GM23248 (cell line): ENCODE results near the gene TP53AIP1. TPM values are rescaled to one million over a fixed set of nuclear protein-coding genes. Genes with fewer than 3 reads are reported as not detected.

Experiments
- DNase-seq: peaks from one replicate; pipeline ENCODE4 v3.0.0-alpha.2; 2015
- H2AFZ ChIP-seq: fragments of 200-600 bp; sonication (generic); 2 replicates; pipeline ENCODE4 v1.6.1; 2016; ENCODE audit warnings: antibody characterized with exemption
- H3F3A ChIP-seq: fragments of 200-600 bp; sonication (generic); 2 replicates; pipeline ENCODE4 v1.6.1; 2016; ENCODE audit warnings: mild to moderate bottlenecking, antibody characterized with exemption, mixed run types; ENCODE audit not compliant: insufficient read depth
- H3K27ac ChIP-seq: fragments of 200-600 bp; sonication (generic); 2 replicates; pipeline ENCODE4 v1.5.1; 2016; ENCODE audit warnings: mild to moderate bottlenecking
- H3K27me3 ChIP-seq: fragments of 200-600 bp; sonication (generic); replicated peaks from 2 replicates; pipeline ENCODE4 v1.6.1; 2016; ENCODE audit warnings: mild to moderate bottlenecking; ENCODE audit not compliant: insufficient read depth
- H3K36me3 ChIP-seq: fragments of 200-600 bp; sonication (generic); 2 replicates; pipeline ENCODE4 v1.6.1; 2016; ENCODE audit warnings: low read depth, mild to moderate bottlenecking
- H3K4me1 ChIP-seq: fragments of 200-600 bp; sonication (generic); 2 replicates; pipeline ENCODE4 v1.6.1; 2016; ENCODE audit warnings: mild to moderate bottlenecking; ENCODE audit not compliant: insufficient read depth
- H3K4me2 ChIP-seq: fragments of 200-600 bp; sonication (generic); one replicate; pipeline ENCODE4 v1.6.1; 2016; ENCODE audit warnings: mild to moderate bottlenecking; ENCODE audit not compliant: unreplicated experiment
- H3K4me3 ChIP-seq: fragments of 200-600 bp; sonication (generic); 2 replicates; pipeline ENCODE4 v1.5.1; 2016; ENCODE audit warnings: mild to moderate bottlenecking
- H3K79me2 ChIP-seq: fragments of 200-600 bp; sonication (generic); 2 replicates; pipeline ENCODE4 v1.6.1; 2016; ENCODE audit warnings: mild to moderate bottlenecking; ENCODE audit not compliant: insufficient read depth
- H3K9ac ChIP-seq: fragments of 200-600 bp; sonication (generic); 2 replicates; pipeline ENCODE4 v1.6.1; 2016; ENCODE audit warnings: mild to moderate bottlenecking
- H3K9me2 ChIP-seq: fragments of 200-600 bp; sonication (generic); 2 replicates; pipeline ENCODE4 v1.6.1; 2016; ENCODE audit warnings: mixed run types, mild to moderate bottlenecking, moderate library complexity; ENCODE audit not compliant: insufficient read depth
- H3K9me3 ChIP-seq: fragments of 200-600 bp; sonication (generic); one replicate; pipeline ENCODE4 v1.6.1; 2017; ENCODE audit warnings: low read depth
- H4K20me1 ChIP-seq: fragments of 200-600 bp; sonication (generic); 2 replicates; pipeline ENCODE4 v1.6.0; 2016; ENCODE audit not compliant: insufficient read depth
- EZH2 ChIP-seq: fragments of 200-600 bp; sonication (generic); IDR thresholded peaks from 2 replicates; pipeline ENCODE4 v1.6.1; 2018; ENCODE audit warnings: antibody characterized with exemption, mild to moderate bottlenecking; ENCODE audit not compliant: insufficient read depth, poor library complexity, severe bottlenecking
- EZH2phosphoT487 ChIP-seq: fragments of 200-600 bp; sonication (generic); IDR thresholded peaks from 2 replicates; pipeline ENCODE4 v1.6.1; 2018; ENCODE audit warnings: antibody characterized with exemption, moderate library complexity, mild to moderate bottlenecking, low read depth; ENCODE audit not compliant: insufficient read depth
- WGBS, 2 experiments: methylation state at CpG; one replicate each; pipeline ENCODE4 v1.1.6; 2015 to 2017; ENCODE audit warnings: low lambda C conversion rate in 2 of 2, low coverage in 1 of 2; ENCODE audit errors: missing lambda C conversion rate in 2 of 2; 5-methylcytosine and 5-hydroxymethylcytosine counted together
- in situ Hi-C: fragments of 300-500 bp; cut with MboI; formaldehyde crosslinking; loops from 2 replicates; pipeline ENCODE4 v1.15.0; 2020
- polyA plus RNA-seq: library from polyadenylated mRNA; unstranded; fragments of >200 nt; fragmentation: Nextera tagmentation; extraction: Ambion mirVana; gene quantifications from 2 replicates; pipeline ENCODE4 v1.2.1, GENCODE V29; 2016
- total RNA-seq: library from RNA; depleted of rRNA; stranded (reverse); fragments of >200 nt; shearing (Covaris generic); gene quantifications from 2 replicates; pipeline ENCODE4 v1.2.3, GENCODE V29; 2014

The TP53AIP1 gene
- total and polyA plus RNA-seq, 2 experiments from 2014 or later = not detected

DNA sequence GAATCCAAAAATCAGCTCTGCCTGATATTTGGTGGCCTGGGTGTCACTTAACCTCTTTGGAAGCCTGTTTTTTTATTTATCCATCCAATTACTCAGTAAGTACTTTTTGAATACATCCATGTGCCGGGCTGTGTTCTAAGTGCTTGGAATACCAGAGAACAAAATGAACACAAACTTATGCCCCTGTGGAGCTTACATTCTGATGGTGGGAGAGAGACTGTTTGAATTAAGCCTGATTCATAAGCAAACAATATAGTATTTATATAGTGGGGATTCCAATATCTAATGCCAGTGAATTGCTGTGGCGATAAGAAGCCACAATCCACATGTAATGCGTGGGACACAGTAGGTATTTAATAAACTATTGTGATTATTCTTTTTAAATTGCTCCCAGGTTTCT is 32.1 kb downstream of the TP53AIP1 start:
- H3K9me3 ChIP-seq = no peaks in the 10 kb centered on the region
- H3F3A ChIP-seq = 0 out of 2 replicates have a peak, but pooled peaks cover 19% of the 10 kb centered on the region
- no peaks in the 10 kb centered on the region for H3K9me2 ChIP-seq
- peaks cover 19% of the 10 kb centered on the region for H3K4me1 ChIP-seq
- WGBS, 2 experiments = 93 to 94% methylated on average over 3 of the region's 3 CpGs
- TF ChIP-seq EZH2 = no peak
- no peak for TF ChIP-seq EZH2phosphoT487
- no peak overlapping the region for H2AFZ ChIP-seq
- H4K20me1 ChIP-seq = no peaks in the 10 kb centered on the region
- H3K4me3 ChIP-seq = no peak overlapping the region
- H3K9ac ChIP-seq = no peak overlapping the region
- H3K27me3 ChIP-seq = no peaks in the 10 kb centered on the region; the same call in 1 of the 2 replicates
- no peak overlapping the region for H3K27ac ChIP-seq
- DNase-seq = no peak
- in situ Hi-C loops = no loop called here
- no peaks in the 10 kb centered on the region for H3K79me2 ChIP-seq
- H3K36me3 ChIP-seq = no peaks in the 10 kb centered on the region
- no peak overlapping the region for H3K4me2 ChIP-seq

DNA sequence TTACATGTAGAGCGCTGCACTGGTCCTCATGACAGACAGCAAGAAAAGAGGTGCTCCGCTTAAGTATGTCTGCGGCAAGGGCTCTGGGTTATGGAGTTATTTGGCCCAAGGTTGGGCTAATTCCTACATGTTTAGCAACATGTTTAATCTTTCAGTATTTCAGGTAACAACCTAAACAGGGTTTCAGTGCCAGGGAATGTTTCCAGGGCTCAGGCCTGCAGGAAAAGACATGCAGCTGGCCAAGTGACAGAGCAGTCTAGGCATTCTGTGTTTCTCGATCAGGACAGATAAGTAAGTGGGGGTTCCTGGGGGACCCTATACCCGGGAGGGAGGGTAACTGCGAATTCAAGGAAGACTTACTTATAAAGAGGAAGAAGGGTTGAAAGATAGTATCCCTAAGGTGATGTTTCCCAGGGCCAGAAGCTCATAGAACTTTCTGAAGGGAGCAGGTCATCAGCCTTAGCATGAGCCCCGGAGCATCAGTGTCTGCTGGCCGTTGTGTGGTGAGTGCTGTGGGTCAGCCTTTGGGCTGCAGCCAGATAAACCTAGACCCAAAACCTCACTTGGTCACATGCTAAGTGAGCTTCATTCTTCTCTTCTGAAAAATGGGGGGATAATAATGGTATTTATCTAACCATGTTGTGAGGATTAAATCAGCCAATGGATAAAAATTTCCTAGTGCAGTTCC is 33.1 kb downstream of the TP53AIP1 start:
- Histone ChIP-seq H2AFZ (no peak overlapping the region), H3K27ac (no peak overlapping the region), H4K20me1 (no peaks in the 10 kb centered on the region), H3F3A (0 out of 2 replicates have a peak, but pooled peaks cover 20% of the 10 kb centered on the region), H3K9me3 (no peaks in the 10 kb centered on the region), H3K27me3 (no peaks in the 10 kb centered on the region; the same call in 1 of the 2 replicates), H3K4me1 (peaks cover 23% of the 10 kb centered on the region), H3K9me2 (no peaks in the 10 kb centered on the region), H3K4me2 (no peak overlapping the region), H3K4me3 (no peak overlapping the region), H3K79me2 (no peaks in the 10 kb centered on the region), H3K9ac (no peak overlapping the region), H3K36me3 (no peaks in the 10 kb centered on the region)
- in situ Hi-C loops = no loop called here
- TF ChIP-seq EZH2phosphoT487 (no peak), EZH2 (no peak)
- DNase-seq = no peak
- WGBS, 2 experiments = 91% methylated on average over 8 of the region's 8 CpGs

DNA sequence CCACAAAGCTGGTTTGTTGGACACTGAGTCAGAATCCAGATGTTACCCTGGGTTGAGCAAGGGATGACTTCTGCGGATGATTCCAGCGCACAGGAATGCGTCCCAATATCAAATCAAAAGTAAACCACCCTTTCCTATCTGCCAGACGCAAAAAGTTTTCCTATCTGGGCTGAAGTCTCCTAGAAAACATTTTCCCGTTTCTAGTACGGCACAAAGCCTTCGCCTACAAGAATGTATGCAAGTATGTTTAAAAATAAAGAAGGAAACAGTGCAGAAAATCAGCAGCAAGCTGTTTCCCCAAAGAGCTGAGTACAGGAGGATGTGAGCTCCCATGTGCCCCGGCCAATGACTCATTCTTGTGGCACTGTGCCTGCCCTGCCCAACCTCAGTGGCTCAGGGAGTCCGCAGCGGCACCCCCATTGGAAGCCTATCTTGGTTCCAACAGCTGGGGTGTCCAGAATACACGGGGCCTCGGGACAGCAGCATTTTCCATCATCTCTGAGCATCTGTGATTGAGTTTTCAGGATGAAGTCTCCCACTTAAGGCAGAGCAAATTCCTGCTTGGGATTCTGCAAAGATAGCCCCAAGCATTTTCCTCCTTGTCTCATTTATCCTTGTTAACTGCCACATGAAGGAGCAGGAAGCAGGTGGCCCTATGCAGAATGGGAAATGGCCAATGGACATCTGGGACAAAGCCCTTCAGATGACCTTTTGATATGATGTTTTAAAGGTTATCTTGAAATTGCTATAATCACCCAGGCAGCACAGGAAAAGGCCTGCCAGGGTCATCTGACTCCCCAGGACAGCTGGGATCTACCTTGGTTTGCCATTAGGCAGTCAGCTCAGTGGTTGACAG is 34.1 kb downstream of the TP53AIP1 start:
- peak; percentile 90 for DNase-seq
- Histone ChIP-seq H3K27ac (peak overlapping the region; percentile 48), H3K4me1 (peaks cover 32% of the 10 kb centered on the region), H3F3A (peaks cover 29% of the 10 kb centered on the region), H4K20me1 (no peaks in the 10 kb centered on the region), H3K27me3 (no peaks in the 10 kb centered on the region), H3K79me2 (no peaks in the 10 kb centered on the region), H3K4me2 (peak overlapping the region; percentile 81), H3K9ac (no peak overlapping the region), H3K4me3 (peak overlapping the region; percentile 61), H3K36me3 (no peaks in the 10 kb centered on the region), H3K9me2 (no peaks in the 10 kb centered on the region), H2AFZ (0 out of 2 replicates have a peak overlapping the region, but pooled peaks have one; percentile 29), H3K9me3 (no peaks in the 10 kb centered on the region)
- 3 to 4% methylated on average over 12 of the region's 12 CpGs for WGBS, 2 experiments
- TF ChIP-seq EZH2phosphoT487 (no peak), EZH2 (no peak)
- in situ Hi-C loops = no loop called here

DNA sequence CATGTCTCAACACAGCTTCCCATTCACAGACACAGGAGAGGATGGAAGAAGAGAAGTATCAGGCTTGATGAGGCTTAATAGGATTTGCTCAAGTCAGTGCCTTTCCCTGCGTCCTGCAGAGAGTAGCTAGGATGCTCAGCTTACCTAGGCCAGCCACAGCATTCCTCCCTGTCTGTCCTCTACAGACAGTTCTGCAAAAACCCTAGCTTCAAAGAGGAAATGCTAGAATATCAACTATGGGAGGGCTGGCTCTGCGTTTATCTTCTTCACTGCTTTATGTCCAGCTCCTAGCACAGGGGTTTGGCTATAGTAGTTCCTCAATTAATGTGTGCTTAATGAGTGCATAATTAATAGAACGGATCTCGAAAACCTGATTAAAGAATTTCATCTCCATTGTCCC is 35.1 kb downstream of the TP53AIP1 start:
- no peak overlapping the region for H3K4me3 ChIP-seq
- peaks cover 41% of the 10 kb centered on the region for H3K4me1 ChIP-seq
- no peak overlapping the region for H3K9ac ChIP-seq
- H3K27ac ChIP-seq = no peak overlapping the region
- no peak overlapping the region for H2AFZ ChIP-seq
- no peaks in the 10 kb centered on the region for H3K27me3 ChIP-seq
- TF ChIP-seq EZH2 = no peak
- no peak for TF ChIP-seq EZH2phosphoT487
- in situ Hi-C loops = no loop called here
- DNase-seq = no peak
- H4K20me1 ChIP-seq = no peaks in the 10 kb centered on the region
- H3K79me2 ChIP-seq = no peaks in the 10 kb centered on the region
- WGBS, 2 experiments = 97 to 99% methylated on average over 4 of the region's 4 CpGs
- peaks cover 38% of the 10 kb centered on the region for H3F3A ChIP-seq
- no peaks in the 10 kb centered on the region for H3K9me3 ChIP-seq
- no peaks in the 10 kb centered on the region for H3K9me2 ChIP-seq
- H3K36me3 ChIP-seq = no peaks in the 10 kb centered on the region
- H3K4me2 ChIP-seq = peak overlapping the region; percentile 81
